GM20431 (cell line): ENCODE measurements around the gene RHCE.
"Not testable (repeated sequence)": the region's sequence is repeated elsewhere in the genome, so short reads cannot be mapped to it uniquely, and the experiment has no call there.

ENCODE experiments used
- in situ Hi-C: fragments of 300-500 bp; cut with MseI, MboI; formaldehyde crosslinking; loops from one replicate; pipeline ENCODE4 v1.15.0; 2020; ENCODE audit warnings: low sequenced_read_pairs; ENCODE audit not compliant: unreplicated experiment

The RHCE gene

GRCh38 chr1:25433389-25434186 lies 13.0 kb upstream of the RHCE start:
- in situ Hi-C loops, result no loop called here

- in situ Hi-C loops, result no loop called here
These were observed 12.2 kb upstream of the RHCE start for GRCh38 chr1:25432749-25433388.

GRCh38 chr1:25431955-25432719 lies 11.5 kb upstream of the RHCE start:
- in situ Hi-C loops, result no loop called here

GRCh38 chr1:25430967-25431881 lies 10.6 kb upstream of the RHCE start:
- in situ Hi-C loops, result no loop called here

GRCh38 chr1:25430073-25430966 lies 9.7 kb upstream of the RHCE start, which contains the start of gene MACO1:
MACO1 (plus strand) TSS chr1:25430897; CDS start chr1:25431099, 202 bp downstream.
- in situ Hi-C loops, result no loop called here

- in situ Hi-C loops, result no loop called here
These were observed 8.0 kb upstream of the RHCE start for GRCh38 chr1:25428475-25429166.

GRCh38 chr1:25427696-25428095 lies 7.1 kb upstream of the RHCE start:
- in situ Hi-C loops, result no loop called here

GRCh38 chr1:25425098-25426085 lies 4.8 kb upstream of the RHCE start:
- in situ Hi-C loops, result no loop called here

- in situ Hi-C loops, result not testable (repeated sequence)
These were observed 2.6 kb upstream of the RHCE start for GRCh38 chr1:25423206-25423605.

- in situ Hi-C loops, result not testable (repeated sequence)
These were observed 1.3 kb downstream of the RHCE start for GRCh38 chr1:25419339-25419738.

- in situ Hi-C loops, result not testable (repeated sequence)
These were observed 3.3 kb downstream of the RHCE start for GRCh38 chr1:25417280-25417679.

GRCh38 chr1:25414578-25414977 lies 6.0 kb downstream of the RHCE start:
- in situ Hi-C loops, result not testable (repeated sequence)

- in situ Hi-C loops, result not testable (repeated sequence)
These were observed 6.5 kb downstream of the RHCE start for GRCh38 chr1:25414157-25414556.

- in situ Hi-C loops, result not testable (repeated sequence)
These were observed 7.6 kb downstream of the RHCE start for GRCh38 chr1:25412872-25413623.

- in situ Hi-C loops, result not testable (repeated sequence)
These were observed 10.8 kb downstream of the RHCE start for GRCh38 chr1:25409641-25410427.
